Esophagus squamous epithelium (tissue), 5 donors: ENCODE results near the gene GCLM. TPM values are rescaled to one million over a fixed set of nuclear protein-coding genes. Genes with fewer than 3 reads are reported as not detected.
"Not testable (repeated sequence)": the region's sequence is repeated elsewhere in the genome, so short reads cannot be mapped to it uniquely, and the experiment has no call there.

Source experiments
- DNase-seq: peaks from one replicate; lab custom pipeline; 2025; lab: John Stamatoyannopoulos, UW
- H3K27ac ChIP-seq, 4 donors: fragments of 200-600 bp; sonication (generic); one replicate each; pipeline ENCODE4 v1.5.1; 2016 to 2019; ENCODE audit warnings: mild to moderate bottlenecking in 1 of 4
- H3K27me3 ChIP-seq, 4 donors: fragments of 200-600 bp; sonication (generic); 1 replicate in 3 of 4; 2 replicates in 1 of 4; pipeline versions ENCODE4 v1.5.1 to v1.6.0; 2017 to 2021; ENCODE audit warnings: antibody characterized with exemption in 1 of 4
- H3K36me3 ChIP-seq, 3 donors: fragments of 200-600 bp; sonication (generic); one replicate each; pipeline ENCODE4 v1.5.1; 2016 to 2019
- H3K4me1 ChIP-seq, 3 donors: fragments of 200-600 bp; sonication (generic); one replicate each; pipeline ENCODE4 v1.5.1; 2017 to 2019
- H3K4me3 ChIP-seq, 4 donors: fragments of 200-600 bp; sonication (generic); 1 replicate in 3 of 4; 2 replicates in 1 of 4; pipeline ENCODE4 v1.5.1; 2016 to 2019; ENCODE audit warnings: mild to moderate bottlenecking in 2 of 4, moderate library complexity in 1 of 4
- H3K9me3 ChIP-seq, 3 donors: fragments of 200-600 bp; sonication (generic); one replicate each; pipeline ENCODE4 v1.5.1; 2016 to 2019
- POLR2A ChIP-seq, 4 donors: fragments of 450-650 bp; IDR thresholded peaks; one replicate each; pipeline ENCODE4 v1.6.1; 2017; ENCODE audit warnings: antibody characterized with exemption in 4 of 4, mild to moderate bottlenecking in 4 of 4, moderate library complexity in 3 of 4
- WGBS, 2 donors: methylation state at CpG; one replicate each; pipeline ENCODE4 v1.1.5; 2018; 5-methylcytosine and 5-hydroxymethylcytosine counted together
- intact Hi-C: fragments of 100-400 bp; cut with DNase I; formaldehyde crosslinking; loops from one replicate; pipeline ENCODE4 v1.15.0; 2022
- total RNA-seq, 4 donors: library from RNA; depleted of rRNA; stranded (reverse); fragments of >200 nt; gene quantifications; one replicate each; pipeline ENCODE4 v1.1.0, GENCODE V29; 2016
- TF ChIP-seq, protein P1 (sequence below), 6 experiments: fragments of 450-650 bp in 4 of 6; fragments of 200-600 bp in 2 of 6; sonication (generic) in 2 of 6; IDR thresholded peaks; one replicate each; pipeline ENCODE4 v1.5.1; 2016 to 2019; ENCODE audit warnings: antibody characterized with exemption in 6 of 6, mild to moderate bottlenecking in 4 of 6, moderate library complexity in 4 of 6
- donor health status: DM: yes; HTN: yes; CAD: no.

Gene GCLM
- total RNA-seq, 4 donors from 2014 or later = 9.3 to 27.0 (median 20.5) TPM

GRCh38 chr1:93938461-93939145, 29.4 kb upstream of the GCLM start:
- TF ChIP-seq, protein P1, sequence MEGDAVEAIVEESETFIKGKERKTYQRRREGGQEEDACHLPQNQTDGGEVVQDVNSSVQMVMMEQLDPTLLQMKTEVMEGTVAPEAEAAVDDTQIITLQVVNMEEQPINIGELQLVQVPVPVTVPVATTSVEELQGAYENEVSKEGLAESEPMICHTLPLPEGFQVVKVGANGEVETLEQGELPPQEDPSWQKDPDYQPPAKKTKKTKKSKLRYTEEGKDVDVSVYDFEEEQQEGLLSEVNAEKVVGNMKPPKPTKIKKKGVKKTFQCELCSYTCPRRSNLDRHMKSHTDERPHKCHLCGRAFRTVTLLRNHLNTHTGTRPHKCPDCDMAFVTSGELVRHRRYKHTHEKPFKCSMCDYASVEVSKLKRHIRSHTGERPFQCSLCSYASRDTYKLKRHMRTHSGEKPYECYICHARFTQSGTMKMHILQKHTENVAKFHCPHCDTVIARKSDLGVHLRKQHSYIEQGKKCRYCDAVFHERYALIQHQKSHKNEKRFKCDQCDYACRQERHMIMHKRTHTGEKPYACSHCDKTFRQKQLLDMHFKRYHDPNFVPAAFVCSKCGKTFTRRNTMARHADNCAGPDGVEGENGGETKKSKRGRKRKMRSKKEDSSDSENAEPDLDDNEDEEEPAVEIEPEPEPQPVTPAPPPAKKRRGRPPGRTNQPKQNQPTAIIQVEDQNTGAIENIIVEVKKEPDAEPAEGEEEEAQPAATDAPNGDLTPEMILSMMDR (IDR thresholded peaks at IDR 0.05) = no peak
- no peak for TF ChIP-seq POLR2A (IDR thresholded peaks at IDR 0.05)
- intact Hi-C loops = no loop called here
- DNase-seq = no peak
- no peaks in the 10 kb centered on the region for H3K27me3 ChIP-seq
- peaks cover 0 to 5% (median 0%) of the 10 kb centered on the region in 3 donors for H3K9me3 ChIP-seq
- 33 to 45% methylated on average over 1 of the region's 1 CpG for WGBS, 2 donors
- H3K36me3 ChIP-seq = no peaks in the 10 kb centered on the region
- H3K4me1 ChIP-seq = peaks cover 0 to 15% (median 0%) of the 10 kb centered on the region in 3 donors
- H3K4me3 ChIP-seq = no peak overlapping the region
- H3K27ac ChIP-seq = peak overlapping the region in 1 of 4 donors; percentile 32

DNA sequence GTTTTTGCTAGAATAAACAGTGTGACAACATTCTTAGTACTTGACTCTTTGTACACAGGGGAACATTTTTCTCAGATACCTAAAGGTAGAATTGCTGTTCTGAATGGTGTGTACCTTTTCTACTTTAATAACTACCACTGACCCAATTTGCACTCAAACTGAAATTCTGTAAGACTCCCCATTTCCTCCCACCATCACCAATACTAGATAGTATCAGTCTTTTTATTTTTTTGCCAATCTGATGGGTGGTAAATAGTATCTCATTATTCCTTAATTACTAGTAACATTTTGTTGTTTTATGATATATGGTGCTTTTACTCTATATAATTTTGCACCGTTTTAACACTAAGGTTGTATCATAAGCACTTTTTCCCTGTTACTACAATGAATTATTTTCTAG, 28.8 kb upstream of the GCLM start:
- DNase-seq = no peak
- no peaks in the 10 kb centered on the region for H3K36me3 ChIP-seq
- WGBS, 2 donors = 53 to 54% methylated on average over 1 of the region's 1 CpG
- H3K4me3 ChIP-seq = no peak overlapping the region
- TF ChIP-seq POLR2A (IDR thresholded peaks at IDR 0.05) = no peak
- TF ChIP-seq, protein P1 (IDR thresholded peaks at IDR 0.05) = no peak
- H3K27me3 ChIP-seq = no peaks in the 10 kb centered on the region
- H3K9me3 ChIP-seq = peaks cover 0 to 5% (median 0%) of the 10 kb centered on the region in 3 donors
- H3K4me1 ChIP-seq = peaks cover 0 to 9% (median 0%) of the 10 kb centered on the region in 3 donors
- peak overlapping the region in 1 of 4 donors; percentile 32 for H3K27ac ChIP-seq
- intact Hi-C loops = no loop called here

- Histone ChIP-seq H3K4me1 (no peaks in the 10 kb centered on the region), H3K36me3 (no peaks in the 10 kb centered on the region), H3K27ac (no peak overlapping the region), H3K4me3 (no peak overlapping the region), H3K9me3 (no peaks in the 10 kb centered on the region), H3K27me3 (no peaks in the 10 kb centered on the region)
- DNase-seq = no peak
- TF ChIP-seq POLR2A (IDR thresholded peaks at IDR 0.05) = no peak
- TF ChIP-seq, protein P1 (IDR thresholded peaks at IDR 0.05) = no peak
- intact Hi-C loops = no loop called here
- WGBS, 2 donors = 88 to 93% methylated on average over 3 of the region's 3 CpGs
These were observed 16.0 kb upstream of the GCLM start for GRCh38 chr1:93925206-93925605.

DNA sequence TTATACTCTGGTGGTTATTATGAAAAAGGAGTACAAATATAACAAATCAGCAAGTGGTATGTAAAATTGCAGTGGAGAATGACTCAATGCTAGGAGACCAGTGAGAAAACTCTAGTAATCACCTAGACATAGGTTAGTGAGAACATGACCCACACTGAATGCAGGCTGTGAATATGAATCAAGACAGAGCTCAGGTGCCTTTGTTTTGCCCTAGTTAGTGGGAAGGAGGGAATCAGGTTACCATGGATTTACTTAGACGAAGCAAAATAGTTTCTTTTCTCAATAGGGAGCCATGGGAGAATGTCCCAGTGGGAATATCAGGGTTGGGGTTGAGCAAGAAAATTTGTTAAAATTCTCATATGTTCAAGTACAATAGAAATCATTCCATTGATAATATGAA, 10.6 kb upstream of the GCLM start:
- no peaks in the 10 kb centered on the region for H3K27me3 ChIP-seq
- no peak for DNase-seq
- no peak for TF ChIP-seq POLR2A (IDR thresholded peaks at IDR 0.05)
- TF ChIP-seq, protein P1 (IDR thresholded peaks at IDR 0.05) = no peak
- H3K36me3 ChIP-seq = no peaks in the 10 kb centered on the region
- WGBS, 2 donors = 33 to 74% methylated on average over 1 of the region's 1 CpG
- no peaks in the 10 kb centered on the region for H3K4me1 ChIP-seq
- H3K4me3 ChIP-seq = no peak overlapping the region
- peaks cover 0 to 6% (median 0%) of the 10 kb centered on the region in 3 donors for H3K9me3 ChIP-seq
- no peak overlapping the region for H3K27ac ChIP-seq
- intact Hi-C loops = no loop called here

GRCh38 chr1:93917302-93917701, 8.1 kb upstream of the GCLM start:
- Histone ChIP-seq H3K36me3 (no peaks in the 10 kb centered on the region), H3K4me3 (no peak overlapping the region), H3K4me1 (no peaks in the 10 kb centered on the region), H3K27me3 (no peaks in the 10 kb centered on the region), H3K9me3 (peaks cover 0 to 6% (median 0%) of the 10 kb centered on the region in 3 donors), H3K27ac (no peak overlapping the region)
- DNase-seq = no peak
- TF ChIP-seq, protein P1 (IDR thresholded peaks at IDR 0.05) = no peak
- TF ChIP-seq POLR2A (IDR thresholded peaks at IDR 0.05) = no peak
- intact Hi-C loops = no loop called here
- WGBS, 2 donors = 92 to 94% methylated on average over 10 of the region's 10 CpGs

GRCh38 chr1:93910880-93911279, 1.6 kb upstream of the GCLM start:
- H3K36me3 ChIP-seq, H3K4me3 ChIP-seq, DNase-seq, H3K9me3 ChIP-seq, H3K27me3 ChIP-seq, H3K27ac ChIP-seq, intact Hi-C loops: not testable (repeated sequence)
- WGBS, 2 donors = 78 to 88% methylated on average over 3 of the region's 3 CpGs
- peaks cover 11 to 28% (median 11%) of the 10 kb centered on the region in 3 donors for H3K4me1 ChIP-seq
